Gastrocnemius medialis (tissue), 4 donors: Measurements from ENCODE around the gene FAM89A. TPM values are rescaled to one million over a fixed set of nuclear protein-coding genes. Genes with fewer than 3 reads are reported as not detected.

ENCODE experiments used
- ATAC-seq, 2 donors: fragments of 150-250 bp; one replicate each; pipeline ENCODE4 v1.9.1; 2016
- DNase-seq, 2 donors: peaks; one replicate each; pipeline ENCODE4 v3.0.0-alpha.2; 2019
- H3K27ac ChIP-seq, 4 donors: fragments of 200-600 bp; sonication (generic); 1 replicate in 1 of 4; 2 replicates in 3 of 4; pipeline ENCODE4 v1.5.1; 2016 to 2018; ENCODE audit warnings: mild to moderate bottlenecking in 2 of 4, moderate library complexity in 1 of 4
- H3K27me3 ChIP-seq, 3 donors: fragments of 200-600 bp; sonication (generic) in 2 of 3; 1 replicate in 1 of 3; 2 replicates in 2 of 3; pipeline versions ENCODE4 v1.5.1 to v1.6.0; 2016 to 2019; ENCODE audit warnings: mild to moderate bottlenecking in 1 of 3, moderate library complexity in 1 of 3
- H3K36me3 ChIP-seq, 2 donors: fragments of 200-600 bp; sonication (generic) in 1 of 2; one replicate each; pipeline ENCODE4 v1.5.1; 2017 to 2018
- H3K4me1 ChIP-seq, 2 donors: fragments of 200-600 bp; sonication (generic) in 1 of 2; one replicate each; pipeline ENCODE4 v1.5.1; 2016 to 2017; ENCODE audit warnings: mild to moderate bottlenecking in 2 of 2
- H3K4me3 ChIP-seq, 4 donors: fragments of 200-600 bp; sonication (generic) in 3 of 4; 1 replicate in 1 of 4; 2 replicates in 3 of 4; pipeline ENCODE4 v1.5.1; 2016 to 2019; ENCODE audit warnings: mild to moderate bottlenecking in 2 of 4
- H3K9me3 ChIP-seq, 3 donors: fragments of 200-600 bp; sonication (generic) in 2 of 3; 1 replicate in 1 of 3; 2 replicates in 2 of 3; pipeline ENCODE4 v1.5.1; 2016 to 2019
- CTCF ChIP-seq, 5 experiments: fragments of 450-650 bp in 3 of 5; fragments of 200-600 bp in 2 of 5; sonication (generic) in 2 of 5; IDR thresholded peaks in 4 of 5; conservative IDR thresholded peaks in 1 of 5; 1 replicate in 4 of 5; 2 replicates in 1 of 5; pipeline ENCODE4 v1.5.1; 2016 to 2019; ENCODE audit warnings: antibody characterized with exemption in 5 of 5, mild to moderate bottlenecking in 3 of 5, moderate library complexity in 3 of 5
- POLR2A ChIP-seq, 2 donors: fragments of 450-650 bp; IDR thresholded peaks; one replicate each; pipeline ENCODE4 v1.6.1; 2017; ENCODE audit warnings: antibody characterized with exemption in 2 of 2, mild to moderate bottlenecking in 2 of 2, moderate library complexity in 2 of 2
- in situ Hi-C, 4 donors: fragments of 200-750 bp; cut with MboI; loops; one replicate each; pipeline versions ENCODE4 v1.15.0 to v1.8.0; 2017; ENCODE audit warnings: low sequenced_read_pairs in 4 of 4
- intact Hi-C: fragments of 100-400 bp; cut with DNase I; formaldehyde crosslinking; loops from one replicate; pipeline ENCODE4 v1.15.1; 2023; ENCODE audit warnings: low total_unique reads
- total RNA-seq, 4 donors: library from RNA; depleted of rRNA; stranded (reverse); fragments of >200 nt; gene quantifications; one replicate each; pipeline versions ENCODE4 v1.1.0 to v1.2.3, GENCODE V29; 2016

Gene FAM89A
- total RNA-seq, 4 donors from 2014 or later, result 2.1 to 8.6 (median 5.3) TPM

- in situ Hi-C loops, result no loop called here
- intact Hi-C loops, result no loop called here
- TF ChIP-seq CTCF (IDR thresholded peaks at IDR 0.05 in 4 of 5, conservative IDR thresholded peaks at IDR 0.05 in 1 of 5), result no peak
- TF ChIP-seq POLR2A (IDR thresholded peaks at IDR 0.05), result no peak
- Histone ChIP-seq H3K27ac (no peak overlapping the region), H3K36me3 (no peaks in the 10 kb centered on the region), H3K4me1 (no peaks in the 10 kb centered on the region), H3K9me3 (no peaks in the 10 kb centered on the region), H3K4me3 (no peak overlapping the region), H3K27me3 (no peaks in the 10 kb centered on the region)
- DNase-seq (no peak), ATAC-seq (no peak)
Measured at GRCh38 chr1:231072041-231072440, 32.0 kb upstream of the FAM89A start.

GRCh38 chr1:231070758-231071444 is 30.8 kb upstream of the FAM89A start:
- DNase-seq, result no peak
- Histone ChIP-seq H3K9me3 (no peaks in the 10 kb centered on the region), H3K36me3 (no peaks in the 10 kb centered on the region), H3K4me3 (no peak overlapping the region), H3K4me1 (no peaks in the 10 kb centered on the region), H3K27ac (no peak overlapping the region), H3K27me3 (no peaks in the 10 kb centered on the region)
- ATAC-seq, result no peak
- in situ Hi-C loops (no loop called here), intact Hi-C loops (no loop called here)
- TF ChIP-seq CTCF (IDR thresholded peaks at IDR 0.05 in 4 of 5, conservative IDR thresholded peaks at IDR 0.05 in 1 of 5), result no peak
- TF ChIP-seq POLR2A (IDR thresholded peaks at IDR 0.05), result no peak

- DNase-seq (no peak), ATAC-seq (no peak)
- intact Hi-C loops (no loop called here), in situ Hi-C loops (no loop called here)
- no peak overlapping the region for H3K4me3 ChIP-seq
- no peaks in the 10 kb centered on the region for H3K9me3 ChIP-seq
- no peaks in the 10 kb centered on the region for H3K4me1 ChIP-seq
- no peaks in the 10 kb centered on the region for H3K36me3 ChIP-seq
- no peaks in the 10 kb centered on the region for H3K27me3 ChIP-seq
- no peak overlapping the region for H3K27ac ChIP-seq
- no peak for TF ChIP-seq POLR2A (IDR thresholded peaks at IDR 0.05)
- no peak for TF ChIP-seq CTCF (IDR thresholded peaks at IDR 0.05 in 4 of 5, conservative IDR thresholded peaks at IDR 0.05 in 1 of 5)
Measured at GRCh38 chr1:231069333-231069732, 29.3 kb upstream of the FAM89A start.

GRCh38 chr1:231068762-231069161 is 28.7 kb upstream of the FAM89A start:
- no peak for DNase-seq
- H3K27ac ChIP-seq, result no peak overlapping the region
- intact Hi-C loops (no loop called here), in situ Hi-C loops (no loop called here)
- no peaks in the 10 kb centered on the region for H3K9me3 ChIP-seq
- H3K4me1 ChIP-seq, result no peaks in the 10 kb centered on the region
- H3K4me3 ChIP-seq, result no peak overlapping the region
- TF ChIP-seq CTCF (IDR thresholded peaks at IDR 0.05 in 4 of 5, conservative IDR thresholded peaks at IDR 0.05 in 1 of 5) (no peak), POLR2A (IDR thresholded peaks at IDR 0.05) (no peak)
- no peaks in the 10 kb centered on the region for H3K36me3 ChIP-seq
- no peak for ATAC-seq
- H3K27me3 ChIP-seq, result no peaks in the 10 kb centered on the region
